Astrocyte (in vitro differentiated cells and primary cell): Measurements from ENCODE around the gene PTPRT. TPM values are rescaled to one million over a fixed set of nuclear protein-coding genes. Genes with fewer than 3 reads are reported as not detected.

Source experiments
- DNase-seq: peaks from one replicate; pipeline ENCODE4 v3.0.0-alpha.2; 2010; ENCODE audit warnings: low read depth
- FAIRE-seq: peaks from 2 replicates; lab custom pipeline; 2011; peaks lifted over from hg19 to GRCh38; lab: Jason Lieb, UNC
- H2AFZ ChIP-seq: 2 replicates; pipeline ENCODE4 v1.6.0; 2012; ENCODE audit warnings: low read depth, low read length, inconsistent platforms
- H3K27ac ChIP-seq: 2 replicates; pipeline ENCODE4 v1.5.1; 2011; ENCODE audit warnings: low read depth, low read length, inconsistent platforms
- H3K27me3 ChIP-seq: 2 replicates; pipeline ENCODE4 v1.6.0; 2011; ENCODE audit warnings: low read length, inconsistent platforms; ENCODE audit not compliant: insufficient read depth
- H3K36me3 ChIP-seq: 2 replicates; pipeline ENCODE4 v1.5.1; 2011; ENCODE audit warnings: low read length, inconsistent platforms; ENCODE audit not compliant: insufficient read depth
- H3K4me1 ChIP-seq: 2 replicates; pipeline ENCODE4 v1.5.1; 2011; ENCODE audit warnings: low read length, inconsistent platforms; ENCODE audit not compliant: insufficient read depth
- H3K4me2 ChIP-seq: 2 replicates; pipeline ENCODE4 v1.6.0; 2012; ENCODE audit warnings: low read length, inconsistent platforms
- H3K4me3 ChIP-seq: 2 replicates; pipeline ENCODE4 v1.5.1; 2011; ENCODE audit warnings: low read depth, mild to moderate bottlenecking, low read length, inconsistent platforms; ENCODE audit not compliant: insufficient read depth
- H3K79me2 ChIP-seq: 2 replicates; pipeline ENCODE4 v1.6.0; 2012; ENCODE audit warnings: mild to moderate bottlenecking, low read length, inconsistent platforms; ENCODE audit not compliant: insufficient read depth
- H3K9ac ChIP-seq: 2 replicates; pipeline ENCODE4 v1.6.0; 2012; ENCODE audit warnings: mild to moderate bottlenecking, low read length, inconsistent platforms
- H3K9me3 ChIP-seq: 2 replicates; pipeline ENCODE4 v1.5.1; 2012; ENCODE audit warnings: low read depth, mild to moderate bottlenecking, low read length, inconsistent platforms; ENCODE audit not compliant: insufficient read depth
- H4K20me1 ChIP-seq: 2 replicates; pipeline ENCODE4 v1.6.0; 2012; ENCODE audit warnings: low read length, inconsistent platforms; ENCODE audit not compliant: insufficient read depth
- H3K27ac Mint-ChIP-seq: one replicate; pipeline ENCODE4 v1.8.0; 2021; ENCODE audit warnings: mild to moderate bottlenecking, mixed read lengths; ENCODE audit not compliant: unreplicated experiment
- H3K27me3 Mint-ChIP-seq: one replicate; pipeline ENCODE4 v1.8.0; 2021; ENCODE audit warnings: low read depth, mixed read lengths; ENCODE audit not compliant: unreplicated experiment
- H3K36me3 Mint-ChIP-seq: one replicate; pipeline ENCODE4 v1.8.0; 2021; ENCODE audit warnings: low read depth, mixed read lengths; ENCODE audit not compliant: unreplicated experiment
- H3K4me1 Mint-ChIP-seq: one replicate; pipeline ENCODE4 v1.8.0; 2021; ENCODE audit warnings: low read depth, mixed read lengths; ENCODE audit not compliant: unreplicated experiment
- H3K4me3 Mint-ChIP-seq: one replicate; pipeline ENCODE4 v1.8.0; 2021; ENCODE audit warnings: mild to moderate bottlenecking, moderate library complexity, mixed read lengths; ENCODE audit not compliant: unreplicated experiment
- H3K9me3 Mint-ChIP-seq: one replicate; pipeline ENCODE4 v1.8.0; 2021; ENCODE audit warnings: mild to moderate bottlenecking, mixed read lengths; ENCODE audit not compliant: unreplicated experiment
- EZH2 ChIP-seq: IDR thresholded peaks from 2 replicates; pipeline ENCODE4 v1.6.1; 2012; ENCODE audit warnings: mild to moderate bottlenecking, low read length, inconsistent platforms; ENCODE audit not compliant: insufficient read depth
- total RNA-seq: library from RNA; stranded (reverse); gene quantifications from 2 replicates; pipeline ENCODE4 v1.2.1, GENCODE V29; 2021
- TF ChIP-seq, protein P1 (sequence below): IDR thresholded peaks from 2 replicates; pipeline ENCODE4 v1.5.1; 2011; ENCODE audit warnings: low read depth, mild to moderate bottlenecking, inconsistent platforms, low read length, moderate library complexity; ENCODE audit not compliant: insufficient read depth

Gene PTPRT
- total RNA-seq, 1 donor from 2014 or later: 0.25 TPM

DNA sequence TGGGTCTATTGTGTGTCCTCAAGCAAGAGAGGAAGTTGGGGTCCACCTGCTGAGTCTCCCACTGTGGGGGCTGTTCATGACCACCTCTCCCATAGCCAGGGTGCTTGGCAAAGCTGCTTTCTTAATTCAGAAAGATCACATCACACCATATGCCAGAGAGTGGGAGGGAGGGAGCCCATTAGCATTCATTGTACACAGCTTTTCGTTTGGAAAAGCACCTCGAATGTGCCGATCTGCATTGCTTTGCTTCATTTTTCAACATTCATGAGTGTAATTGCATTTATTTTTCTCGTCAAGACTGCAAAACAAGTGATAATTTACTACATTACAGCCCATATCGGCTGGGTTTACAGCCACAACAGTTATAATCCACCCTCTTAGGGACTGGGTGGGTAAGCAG is 327.3 kb downstream of the PTPRT start:
- DNase-seq: no peak
- Histone ChIP-seq H3K27me3 (no peaks in the 10 kb centered on the region), H3K27ac (no peak overlapping the region), H3K9ac (no peak overlapping the region), H3K9me3 (peaks cover 8% of the 10 kb centered on the region), H2AFZ (no peak overlapping the region), H3K4me2 (no peak overlapping the region), H3K4me3 (no peak overlapping the region), H3K4me1 (no peaks in the 10 kb centered on the region), H3K79me2 (no peaks in the 10 kb centered on the region), H3K36me3 (no peaks in the 10 kb centered on the region), H4K20me1 (no peaks in the 10 kb centered on the region)
- Mint-ChIP-seq H3K4me1 (no peaks in the 10 kb centered on the region), H3K27ac (no peak overlapping the region), H3K27me3 (peaks cover 3% of the 10 kb centered on the region), H3K9me3 (no peaks in the 10 kb centered on the region), H3K36me3 (no peaks in the 10 kb centered on the region), H3K4me3 (no peak overlapping the region)
- FAIRE-seq: no peak
- TF ChIP-seq, protein P1, sequence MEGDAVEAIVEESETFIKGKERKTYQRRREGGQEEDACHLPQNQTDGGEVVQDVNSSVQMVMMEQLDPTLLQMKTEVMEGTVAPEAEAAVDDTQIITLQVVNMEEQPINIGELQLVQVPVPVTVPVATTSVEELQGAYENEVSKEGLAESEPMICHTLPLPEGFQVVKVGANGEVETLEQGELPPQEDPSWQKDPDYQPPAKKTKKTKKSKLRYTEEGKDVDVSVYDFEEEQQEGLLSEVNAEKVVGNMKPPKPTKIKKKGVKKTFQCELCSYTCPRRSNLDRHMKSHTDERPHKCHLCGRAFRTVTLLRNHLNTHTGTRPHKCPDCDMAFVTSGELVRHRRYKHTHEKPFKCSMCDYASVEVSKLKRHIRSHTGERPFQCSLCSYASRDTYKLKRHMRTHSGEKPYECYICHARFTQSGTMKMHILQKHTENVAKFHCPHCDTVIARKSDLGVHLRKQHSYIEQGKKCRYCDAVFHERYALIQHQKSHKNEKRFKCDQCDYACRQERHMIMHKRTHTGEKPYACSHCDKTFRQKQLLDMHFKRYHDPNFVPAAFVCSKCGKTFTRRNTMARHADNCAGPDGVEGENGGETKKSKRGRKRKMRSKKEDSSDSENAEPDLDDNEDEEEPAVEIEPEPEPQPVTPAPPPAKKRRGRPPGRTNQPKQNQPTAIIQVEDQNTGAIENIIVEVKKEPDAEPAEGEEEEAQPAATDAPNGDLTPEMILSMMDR: no peak
- no peak for TF ChIP-seq EZH2

DNA sequence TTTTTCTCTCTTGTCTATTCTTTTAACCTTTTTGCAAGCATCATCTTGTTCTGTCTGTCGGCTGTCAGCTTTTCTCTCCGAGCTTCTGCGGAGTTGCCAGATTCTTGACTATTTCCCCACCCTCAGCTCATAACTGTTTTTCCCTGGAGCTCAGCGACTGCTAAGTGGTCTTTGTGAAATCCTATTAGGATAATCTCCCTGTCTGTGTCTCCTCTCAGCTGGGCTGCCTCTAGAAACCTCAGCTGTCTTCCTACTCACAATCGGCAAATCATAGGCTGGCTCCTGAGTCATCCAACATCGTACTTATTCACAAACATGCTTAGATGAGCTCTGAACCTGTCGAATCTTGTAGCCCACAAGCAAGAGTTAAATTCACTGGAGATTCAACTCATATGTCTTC is 332.3 kb downstream of the PTPRT start:
- no peaks in the 10 kb centered on the region for H3K9me3 Mint-ChIP-seq
- H3K27me3 ChIP-seq: no peaks in the 10 kb centered on the region

DNA sequence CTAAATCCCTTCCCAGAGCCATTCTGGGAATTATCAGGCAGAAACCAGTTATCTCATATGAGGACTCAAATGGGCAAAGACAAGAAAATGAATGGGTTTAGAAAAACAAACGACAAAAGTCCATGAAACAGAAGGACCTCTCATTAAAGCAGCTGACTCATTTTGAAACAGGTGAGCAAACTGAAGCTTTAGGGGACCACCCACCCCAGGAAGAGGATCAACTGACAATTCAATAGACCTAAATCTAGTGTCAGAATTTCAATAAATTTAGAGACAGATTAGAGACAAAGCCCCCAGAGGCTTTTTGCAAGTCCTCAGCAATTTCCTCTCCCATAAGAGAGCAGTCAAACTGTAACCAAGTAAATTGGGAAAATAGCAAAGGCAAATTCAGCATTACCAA is 333.8 kb downstream of the PTPRT start:
- Mint-ChIP-seq H3K4me1 (no peaks in the 10 kb centered on the region), H3K36me3 (no peaks in the 10 kb centered on the region), H3K27ac (no peak overlapping the region), H3K4me3 (no peak overlapping the region), H3K9me3 (no peaks in the 10 kb centered on the region), H3K27me3 (no peaks in the 10 kb centered on the region)
- peaks cover 4% of the 10 kb centered on the region for H3K9me3 ChIP-seq
- H3K36me3 ChIP-seq: no peaks in the 10 kb centered on the region
- no peak for TF ChIP-seq EZH2
- no peak overlapping the region for H2AFZ ChIP-seq
- no peaks in the 10 kb centered on the region for H3K79me2 ChIP-seq
- H3K4me1 ChIP-seq: no peaks in the 10 kb centered on the region
- no peak for FAIRE-seq
- no peak for DNase-seq
- no peak overlapping the region for H3K27ac ChIP-seq
- no peak overlapping the region for H3K4me2 ChIP-seq
- no peaks in the 10 kb centered on the region for H4K20me1 ChIP-seq
- H3K4me3 ChIP-seq: no peak overlapping the region
- H3K9ac ChIP-seq: no peak overlapping the region
- no peaks in the 10 kb centered on the region for H3K27me3 ChIP-seq

More for the DNA sequence above, 332.3 kb downstream of the PTPRT start:
- TF ChIP-seq, protein P1: no peak
- no peak for TF ChIP-seq EZH2
- Histone ChIP-seq H3K79me2 (no peaks in the 10 kb centered on the region), H3K4me2 (no peak overlapping the region), H3K36me3 (no peaks in the 10 kb centered on the region), H3K4me3 (no peak overlapping the region), H4K20me1 (no peaks in the 10 kb centered on the region), H3K9ac (no peak overlapping the region), H3K27ac (no peak overlapping the region), H3K4me1 (no peaks in the 10 kb centered on the region), H3K9me3 (peaks cover 4% of the 10 kb centered on the region), H2AFZ (no peak overlapping the region)
- FAIRE-seq (no peak), DNase-seq (no peak)
- Mint-ChIP-seq H3K27ac (no peak overlapping the region), H3K4me3 (no peak overlapping the region), H3K4me1 (no peaks in the 10 kb centered on the region), H3K36me3 (no peaks in the 10 kb centered on the region), H3K27me3 (no peaks in the 10 kb centered on the region)
